DOHH2 (cell line): Measurements from ENCODE around the gene MAPK6.

Experiments used
- H3F3A ChIP-seq: fragments of 200-600 bp; sonication (generic), shearing (Covaris generic); 2 replicates; pipeline ENCODE4 v1.6.0; 2016; ENCODE audit warnings: antibody characterized with exemption, mild to moderate bottlenecking; ENCODE audit not compliant: control insufficient read depth, insufficient read depth
- H3K27ac ChIP-seq: fragments of 200-600 bp; sonication (generic); 2 replicates; pipeline ENCODE4 v1.5.1; 2014; ENCODE audit warnings: low read depth, mild to moderate bottlenecking, low read length, moderate library complexity
- H3K27me3 ChIP-seq: fragments of 200-600 bp; sonication (generic); 2 replicates; pipeline ENCODE4 v1.6.1; 2014; ENCODE audit warnings: mild to moderate bottlenecking, low read length, mixed read lengths; ENCODE audit not compliant: control insufficient read depth
- H3K36me3 ChIP-seq: fragments of 200-600 bp; sonication (generic); 2 replicates; pipeline ENCODE4 v1.6.1; 2014; ENCODE audit warnings: mild to moderate bottlenecking, low read length, moderate library complexity, mixed read lengths; ENCODE audit not compliant: control insufficient read depth
- H3K4me1 ChIP-seq: fragments of 200-600 bp; sonication (generic); 2 replicates; pipeline ENCODE4 v1.6.1; 2014; ENCODE audit warnings: mild to moderate bottlenecking, low read length, mixed read lengths; ENCODE audit not compliant: control insufficient read depth
- H3K4me2 ChIP-seq: fragments of 200-600 bp; sonication (generic); 2 replicates; pipeline ENCODE4 v1.6.0; 2014; ENCODE audit warnings: mild to moderate bottlenecking, low read length, moderate library complexity
- H3K4me3 ChIP-seq: fragments of 200-600 bp; sonication (generic); 2 replicates; pipeline ENCODE4 v1.5.1; 2014; ENCODE audit warnings: mild to moderate bottlenecking, low read length, mixed read lengths
- H3K79me2 ChIP-seq: fragments of 200-600 bp; sonication (generic); 2 replicates; pipeline ENCODE4 v1.6.1; 2014; ENCODE audit warnings: mild to moderate bottlenecking, low read length, mixed read lengths; ENCODE audit not compliant: control insufficient read depth
- H3K9me2 ChIP-seq: fragments of 200-600 bp; sonication (generic); replicated peaks from 2 replicates; pipeline ENCODE4 v1.6.1; 2014; ENCODE audit warnings: mild to moderate bottlenecking, low read length, mixed read lengths; ENCODE audit not compliant: control insufficient read depth
- H3K9me3 ChIP-seq: fragments of 200-600 bp; sonication (generic); 2 replicates; pipeline ENCODE4 v1.6.1; 2014; ENCODE audit warnings: antibody characterized with exemption, low read length, mixed read lengths; ENCODE audit not compliant: control insufficient read depth, insufficient read depth
- H4K20me1 ChIP-seq: fragments of 200-600 bp; sonication (generic); 2 replicates; pipeline ENCODE4 v1.6.0; 2014; ENCODE audit warnings: low read depth, mild to moderate bottlenecking, antibody characterized with exemption, low read length, moderate library complexity; ENCODE audit not compliant: control insufficient read depth, insufficient read depth
- EZH2phosphoT487 ChIP-seq: fragments of 200-600 bp; sonication (generic); IDR thresholded peaks from 2 replicates; pipeline ENCODE4 v1.6.1; 2017; ENCODE audit warnings: borderline replicate concordance, mild to moderate bottlenecking, antibody characterized with exemption, low read length, moderate library complexity, mixed read lengths
- TF ChIP-seq, protein P1 (sequence below): fragments of 200-600 bp; sonication (generic); IDR thresholded peaks from one replicate; pipeline ENCODE4 v1.5.1; 2014; ENCODE audit warnings: antibody characterized with exemption, mild to moderate bottlenecking, low read depth, low read length; ENCODE audit not compliant: poor library complexity, severe bottlenecking

Gene MAPK6

DNA sequence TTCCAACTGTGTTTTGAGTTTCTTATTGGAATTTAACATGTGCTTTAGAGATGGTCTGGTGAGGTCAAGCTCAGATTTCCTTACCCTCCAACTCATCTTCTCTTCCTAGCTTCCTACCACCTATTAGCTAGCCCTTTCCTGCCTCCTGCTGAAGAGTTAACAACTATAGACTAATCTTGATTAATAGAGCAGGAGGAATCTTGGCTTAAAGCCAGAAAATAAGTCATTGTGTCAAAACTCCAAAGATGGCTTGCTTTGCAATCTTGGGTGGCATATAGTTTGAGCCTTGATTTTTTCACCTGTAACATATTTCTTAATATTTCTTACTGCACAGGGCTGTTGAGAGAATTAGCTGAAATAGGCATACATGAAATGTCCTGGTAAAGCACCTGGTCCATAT lies 66.3 kb downstream of the MAPK6 start:
- no peaks in the 10 kb centered on the region for H4K20me1 ChIP-seq
- H3K9me3 ChIP-seq, result peaks cover 12% of the 10 kb centered on the region
- H3K27me3 ChIP-seq, result no peaks in the 10 kb centered on the region
- H3K79me2 ChIP-seq, result no peaks in the 10 kb centered on the region
- H3K27ac ChIP-seq, result no peak overlapping the region
- H3K9me2 ChIP-seq, result no peaks in the 10 kb centered on the region
- no peaks in the 10 kb centered on the region for H3K36me3 ChIP-seq
- no peak overlapping the region for H3K4me3 ChIP-seq
- no peak for TF ChIP-seq EZH2phosphoT487
- TF ChIP-seq, protein P1, sequence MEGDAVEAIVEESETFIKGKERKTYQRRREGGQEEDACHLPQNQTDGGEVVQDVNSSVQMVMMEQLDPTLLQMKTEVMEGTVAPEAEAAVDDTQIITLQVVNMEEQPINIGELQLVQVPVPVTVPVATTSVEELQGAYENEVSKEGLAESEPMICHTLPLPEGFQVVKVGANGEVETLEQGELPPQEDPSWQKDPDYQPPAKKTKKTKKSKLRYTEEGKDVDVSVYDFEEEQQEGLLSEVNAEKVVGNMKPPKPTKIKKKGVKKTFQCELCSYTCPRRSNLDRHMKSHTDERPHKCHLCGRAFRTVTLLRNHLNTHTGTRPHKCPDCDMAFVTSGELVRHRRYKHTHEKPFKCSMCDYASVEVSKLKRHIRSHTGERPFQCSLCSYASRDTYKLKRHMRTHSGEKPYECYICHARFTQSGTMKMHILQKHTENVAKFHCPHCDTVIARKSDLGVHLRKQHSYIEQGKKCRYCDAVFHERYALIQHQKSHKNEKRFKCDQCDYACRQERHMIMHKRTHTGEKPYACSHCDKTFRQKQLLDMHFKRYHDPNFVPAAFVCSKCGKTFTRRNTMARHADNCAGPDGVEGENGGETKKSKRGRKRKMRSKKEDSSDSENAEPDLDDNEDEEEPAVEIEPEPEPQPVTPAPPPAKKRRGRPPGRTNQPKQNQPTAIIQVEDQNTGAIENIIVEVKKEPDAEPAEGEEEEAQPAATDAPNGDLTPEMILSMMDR, result no peak
- no peaks in the 10 kb centered on the region for H3K4me1 ChIP-seq
- no peak overlapping the region for H3K4me2 ChIP-seq
- no peaks in the 10 kb centered on the region for H3F3A ChIP-seq

DNA sequence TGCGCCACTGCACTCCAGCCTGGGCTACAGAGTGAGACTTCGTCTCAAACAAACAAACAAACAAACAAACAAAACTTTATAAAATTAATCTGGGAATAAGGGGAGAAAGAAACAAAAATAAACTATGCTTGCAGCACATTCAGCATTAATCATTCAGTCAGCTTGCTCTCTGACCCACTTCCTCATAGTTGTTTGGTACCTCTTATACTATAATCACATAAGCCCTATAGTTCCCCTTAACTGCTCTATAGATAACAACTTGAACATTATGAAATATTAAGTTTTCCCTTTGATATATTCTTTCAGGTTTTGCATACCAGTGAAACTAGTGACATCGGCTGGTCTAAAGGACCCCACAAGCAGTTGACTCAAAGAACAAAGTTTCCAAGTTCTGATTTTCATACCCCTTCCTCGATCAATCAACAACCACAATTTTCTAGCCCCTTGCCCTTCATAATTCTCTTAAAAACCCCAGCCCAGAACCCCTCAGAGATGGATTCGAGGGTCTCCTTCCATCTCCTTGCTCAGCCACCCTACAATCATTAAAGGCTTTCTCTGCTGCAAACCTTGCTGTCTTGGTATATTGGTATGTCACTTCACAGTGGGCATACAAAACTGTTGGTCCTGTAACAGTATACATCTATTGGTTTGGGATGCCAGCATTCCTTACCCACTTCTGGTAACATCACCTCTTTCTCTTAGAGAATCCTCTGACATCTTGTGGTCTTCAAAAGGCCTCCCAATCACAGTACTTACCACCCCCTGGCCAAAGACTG lies 67.2 kb downstream of the MAPK6 start:
- H4K20me1 ChIP-seq, result no peaks in the 10 kb centered on the region
- no peaks in the 10 kb centered on the region for H3F3A ChIP-seq
- H3K4me1 ChIP-seq, result no peaks in the 10 kb centered on the region
- H3K4me2 ChIP-seq, result no peak overlapping the region
- H3K27ac ChIP-seq, result no peak overlapping the region
- H3K4me3 ChIP-seq, result no peak overlapping the region
- no peaks in the 10 kb centered on the region for H3K36me3 ChIP-seq
- TF ChIP-seq, protein P1, result no peak
- TF ChIP-seq EZH2phosphoT487, result no peak
- no peaks in the 10 kb centered on the region for H3K9me2 ChIP-seq
- no peaks in the 10 kb centered on the region for H3K79me2 ChIP-seq
- no peaks in the 10 kb centered on the region for H3K27me3 ChIP-seq
- peaks cover 15% of the 10 kb centered on the region for H3K9me3 ChIP-seq

DNA sequence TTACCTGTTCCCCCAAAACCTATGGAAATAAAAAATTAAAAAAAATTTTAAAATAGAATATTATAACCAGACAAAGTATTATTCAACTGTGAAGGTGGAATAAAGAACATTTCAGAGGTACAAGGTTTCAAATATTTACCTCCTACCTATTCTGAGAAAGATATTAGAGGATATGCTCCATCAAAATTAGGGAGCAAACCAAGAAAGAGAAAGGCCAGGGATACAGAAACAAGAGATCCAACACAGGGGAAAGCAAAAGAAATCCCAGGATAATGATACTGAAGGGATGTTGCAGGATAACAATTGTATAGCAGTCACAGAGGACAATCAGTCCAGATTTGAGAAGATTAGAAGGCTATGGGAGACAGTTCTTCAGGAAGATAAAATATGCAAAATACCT lies 71.2 kb downstream of the MAPK6 start:
- no peaks in the 10 kb centered on the region for H3K36me3 ChIP-seq
- no peaks in the 10 kb centered on the region for H4K20me1 ChIP-seq
- H3K9me2 ChIP-seq, result no peaks in the 10 kb centered on the region
- peaks cover 5% of the 10 kb centered on the region; the same call in 1 of the 2 replicates for H3K27me3 ChIP-seq
- no peak overlapping the region for H3K4me2 ChIP-seq
- no peak overlapping the region for H3K27ac ChIP-seq
- H3K79me2 ChIP-seq, result no peaks in the 10 kb centered on the region
- H3F3A ChIP-seq, result no peaks in the 10 kb centered on the region
- no peak overlapping the region for H3K4me3 ChIP-seq
- TF ChIP-seq EZH2phosphoT487, result no peak
- TF ChIP-seq, protein P1, result no peak
- H3K4me1 ChIP-seq, result no peaks in the 10 kb centered on the region
- H3K9me3 ChIP-seq, result peaks cover 15% of the 10 kb centered on the region
